ENCODE data around the gene EXOSC3. TPM values are rescaled to one million over a fixed set of nuclear protein-coding genes. Genes with fewer than 3 reads are reported as not detected.

The EXOSC3 gene
- total and polyA plus RNA-seq, 2 of the 13 experiments (the other 11 are each of a cell fraction or from before 2014, with no cell fraction given) = 17.5 to 68.7 TPM

DNA sequence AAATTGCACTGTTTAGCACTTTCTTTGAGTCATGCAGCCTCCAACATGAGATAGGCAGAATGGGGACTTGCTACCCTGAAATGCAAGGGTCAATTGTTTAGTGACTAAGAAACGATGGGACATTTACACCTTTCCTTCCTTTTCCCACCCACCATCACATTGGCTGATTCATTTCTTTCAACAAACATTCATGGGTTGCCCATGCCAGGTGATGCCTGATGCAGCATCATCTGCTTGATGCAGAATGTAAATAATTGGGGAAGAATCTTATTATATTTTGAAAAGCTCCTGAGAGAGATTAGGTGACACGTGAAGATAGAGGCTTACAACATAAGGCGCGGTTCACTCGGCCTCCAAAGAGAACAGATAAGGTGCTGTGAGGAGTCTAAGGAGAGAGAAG lies 35.7 kb downstream of the EXOSC3 start:
- in situ Hi-C loops (cut with HindIII; ENCODE audit: extremely low pct_ligation_motif_present, low pct_unique_long_range_greater_than_20kb) (loop anchor here (10.0 to 25.0 kb wide), 2 partner anchors 262 to 616 kb away; partner anchors contain the start of gene POLR1E), intact Hi-C loops (cut with micrococcal nuclease; ENCODE audit: unreplicated experiment) (no loop called here)
- Histone ChIP-seq H3K9ac (ENCODE audit: insufficient read depth, low read depth, low read length) (no peak overlapping the region), H3K27me3 (ENCODE audit: control insufficient read depth in 1 of 2, insufficient read depth in 2 of 2, low read length in 2 of 2) (peaks cover 5 to 26% of the 10 kb centered on the region in 2 experiments), H3K36me3 (replicated peaks in 1 of 2; ENCODE audit: control insufficient read depth in 1 of 2, insufficient read depth in 2 of 2, low read length in 2 of 2) (no peaks in the 10 kb centered on the region), H3K79me2 (ENCODE audit: insufficient read depth, low read length) (peaks cover 4% of the 10 kb centered on the region), H3K4me2 (ENCODE audit: low read depth, low read length) (no peak overlapping the region), H2AFZ (ENCODE audit: low read length) (no peak overlapping the region), H3K4me1 (ENCODE audit: insufficient read depth, low read length) (peaks cover 20% of the 10 kb centered on the region), H3K27ac (ENCODE audit: extremely low read length, insufficient read depth, low read length) (no peak overlapping the region), H4K20me1 (ENCODE audit: insufficient read depth, low read length) (no peaks in the 10 kb centered on the region), H3K4me3 (replicated peaks in 1 of 3; ENCODE audit: insufficient read depth in 1 of 3, low read depth in 2 of 3, low read length in 3 of 3) (no peak overlapping the region), H3K9me3 (ENCODE audit: low read length) (no peaks in the 10 kb centered on the region)
- TF ChIP-seq REXO4 (CRISPR knock-in tag; IDR thresholded peaks at IDR 0.05; ENCODE audit: borderline replicate concordance) (no peak), IRX3 (CRISPR knock-in tag; IDR thresholded peaks at IDR 0.05; ENCODE audit: borderline replicate concordance, low read depth) (no peak), SOX13 (IDR thresholded peaks at IDR 0.05) (no peak), SOX13 (CRISPR knock-in tag; conservative IDR thresholded peaks at IDR 0.05 in 1 of 2, IDR thresholded peaks at IDR 0.05 in 1 of 2) (no peak)
- CTCF ChIA-PET (ENCODE audit: low intra/inter-chr PET ratio, low total read pairs) = no interaction called here
- FAIRE-seq (no peak), DNase-seq (ENCODE audit: low spot score) (no peak), ATAC-seq (no peak)
- BruUV-seq (replicated peaks) = no TSS peak
- POLR2A ChIA-PET = interaction anchor here (1.8 kb wide), 1 partner anchor 36 kb away, joined by 5 read pairs; the partner anchor contains the start of gene EXOSC3
- WGBS (ENCODE audit: low lambda C conversion rate) = 42% methylated on average over 5 of the region's 5 CpGs

GRCh38 chr9:37747271-37747753 lies 37.6 kb downstream of the EXOSC3 start:
- peaks cover 13% of the 10 kb centered on the region for H3K4me1 ChIP-seq (ENCODE audit: insufficient read depth, low read length)
- no peaks in the 10 kb centered on the region for H4K20me1 ChIP-seq (ENCODE audit: insufficient read depth, low read length)
- H3K4me3 ChIP-seq (replicated peaks in 1 of 3; ENCODE audit: insufficient read depth in 1 of 3, low read depth in 2 of 3, low read length in 3 of 3) = no peak overlapping the region
- H3K27ac ChIP-seq (ENCODE audit: extremely low read length, insufficient read depth, low read length) = no peak overlapping the region
- WGBS (ENCODE audit: low lambda C conversion rate) = 4% methylated on average over 3 of the region's 3 CpGs
- peak; percentile 79 for FAIRE-seq
- H3K79me2 ChIP-seq (ENCODE audit: insufficient read depth, low read length) = no peaks in the 10 kb centered on the region
- intact Hi-C loops (cut with micrococcal nuclease; ENCODE audit: unreplicated experiment) = loop anchor here (2.0 kb wide), 1 partner anchor 265 kb away; no protein-coding TSS in a partner anchor
- no peaks in the 10 kb centered on the region for H3K36me3 ChIP-seq (replicated peaks in 1 of 2; ENCODE audit: control insufficient read depth in 1 of 2, insufficient read depth in 2 of 2, low read length in 2 of 2)
- POLR2A ChIA-PET = no interaction called here
- BruUV-seq (replicated peaks) = no TSS peak
- DNase-seq (ENCODE audit: low spot score) = peak; percentile 53
- H3K9ac ChIP-seq (ENCODE audit: insufficient read depth, low read depth, low read length) = no peak overlapping the region
- H3K9me3 ChIP-seq (ENCODE audit: low read length) = no peaks in the 10 kb centered on the region
- in situ Hi-C loops (cut with HindIII; ENCODE audit: extremely low pct_ligation_motif_present, low pct_unique_long_range_greater_than_20kb) = loop anchor here (10.0 to 25.0 kb wide), 2 partner anchors 260 to 617 kb away; partner anchors contain the start of gene POLR1E
- peak; percentile 87 for ATAC-seq
- CTCF ChIA-PET (ENCODE audit: low intra/inter-chr PET ratio, low total read pairs) = interaction anchor here (1.1 kb wide), 3 partner anchors 112 to 516 kb away, joined by 3 to 5 read pairs (median 3); no protein-coding TSS in a partner anchor
- H3K27me3 ChIP-seq (ENCODE audit: control insufficient read depth in 1 of 2, insufficient read depth in 2 of 2, low read length in 2 of 2) = peaks cover 5 to 27% of the 10 kb centered on the region in 2 experiments
- peak overlapping the region; percentile 52 for H3K4me2 ChIP-seq (ENCODE audit: low read depth, low read length)
- peak overlapping the region; percentile 61 for H2AFZ ChIP-seq (ENCODE audit: low read length)
- no peak for TF ChIP-seq ZNF747 (CRISPR knock-in tag; IDR thresholded peaks at IDR 0.05; ENCODE audit: borderline replicate concordance)
- TF ChIP-seq ZNF160 (CRISPR knock-in tag; IDR thresholded peaks at IDR 0.05) = no peak
- no peak for TF ChIP-seq ZNF121 (CRISPR knock-in tag; IDR thresholded peaks at IDR 0.05)
- TF ChIP-seq TOPORS (CRISPR knock-in tag; IDR thresholded peaks at IDR 0.05) = no peak
- TF ChIP-seq HNF1A (IDR thresholded peaks at IDR 0.05; ENCODE audit: low read depth) = no peak
- no peak for TF ChIP-seq HNF1A (CRISPR knock-in tag; IDR thresholded peaks at IDR 0.05; ENCODE audit: borderline replicate concordance)
- peak; percentile 83 for TF ChIP-seq CTCF (CRISPR knock-in tag; IDR thresholded peaks at IDR 0.05)
- peak; percentile 80 for TF ChIP-seq STAG1 (CRISPR knock-in tag; IDR thresholded peaks at IDR 0.05)
- TF ChIP-seq FOXP1 (IDR thresholded peaks at IDR 0.05) = no peak
- TF ChIP-seq FOXP1 (CRISPR knock-in tag; IDR thresholded peaks at IDR 0.05) = no peak
